ENCODE results near the gene SSU72. TPM values are rescaled to one million over a fixed set of nuclear protein-coding genes. Genes with fewer than 3 reads are reported as not detected.

The SSU72 gene
- total and polyA plus RNA-seq, 2 donors (not counting 3 experiments of a cell fraction or from before 2014, with no cell fraction given): 85.9 to 129 TPM

GRCh38 chr1:1620433-1621139, 45.9 kb upstream of the SSU72 start:
- BruUV-seq (replicated peaks): no TSS peak
- H3K27me3 ChIP-seq (ENCODE audit: control insufficient read depth in 2 of 2, insufficient read depth in 2 of 2, low read length in 2 of 2): no peaks in the 10 kb centered on the region
- H3K27ac ChIP-seq (ENCODE audit: insufficient read depth, low read depth, low read length): no peak overlapping the region
- ChIA-PET POLR2A (no interaction called here), CTCF (no interaction called here)
- DNase-seq (ENCODE audit: low read depth, low spot score): no peak
- peaks cover 0 to 2% of the 10 kb centered on the region in 2 experiments for H3K36me3 ChIP-seq (ENCODE audit: control insufficient read depth in 2 of 2, extremely low read depth in 1 of 2, insufficient read depth in 2 of 2, low read length in 2 of 2)
- H3K4me1 ChIP-seq (ENCODE audit: control insufficient read depth, extremely low read depth, insufficient read depth, low read length): peaks cover 5% of the 10 kb centered on the region
- dilution Hi-C loops (cut with MboI; ENCODE audit: extremely low pct_ligation_motif_present, low sequenced_read_pairs): no loop called here
- H3K9ac ChIP-seq (replicated peaks; ENCODE audit: extremely low read depth, insufficient read depth, low read length): no peak overlapping the region
- H3K9me3 ChIP-seq (replicated peaks; ENCODE audit: control insufficient read depth, insufficient read depth, low read length): no peaks in the 10 kb centered on the region
- no peak overlapping the region for H2AFZ ChIP-seq (ENCODE audit: low read depth, low read length)
- H3K4me3 ChIP-seq (replicated peaks in 1 of 3; ENCODE audit: insufficient read depth in 1 of 3, low read depth in 1 of 3, low read length in 3 of 3): no peak overlapping the region
- TF ChIP-seq MYC (IDR thresholded peaks at IDR 0.05; ENCODE audit: low read depth, low read length) (no peak), POLR2A (IDR thresholded peaks at IDR 0.05; ENCODE audit: low read depth, low read length) (no peak), POLR2AphosphoS5 (IDR thresholded peaks at IDR 0.05; ENCODE audit: insufficient read depth, low read depth, low read length) (no peak), JUN (IDR thresholded peaks at IDR 0.05; ENCODE audit: borderline replicate concordance, insufficient read depth, insufficient read length, low read depth) (no peak), EZH2 (IDR thresholded peaks at IDR 0.05; ENCODE audit: borderline replicate concordance, low read depth, low read length, severe bottlenecking) (no peak), CTCF (IDR thresholded peaks at IDR 0.05; ENCODE audit: extremely low read depth in 1 of 2, insufficient read depth in 1 of 2, low read depth in 1 of 2, low read length in 2 of 2) (no peak), FOS (IDR thresholded peaks at IDR 0.05; ENCODE audit: borderline replicate concordance, insufficient read depth, low read length) (no peak)
- no peak for FAIRE-seq
- no peak overlapping the region for H3K4me2 ChIP-seq (ENCODE audit: insufficient read depth, low read length)
- no peaks in the 10 kb centered on the region for H4K20me1 ChIP-seq (replicated peaks; ENCODE audit: control insufficient read depth, extremely low read depth, insufficient read depth, low read length)
- intact Hi-C loops (cut with micrococcal nuclease): no loop called here
- H3K9me1 ChIP-seq (replicated peaks; ENCODE audit: control insufficient read depth, extremely low read depth, insufficient read depth, low read length): no peaks in the 10 kb centered on the region
- H3K79me2 ChIP-seq (ENCODE audit: control insufficient read depth, insufficient read depth, low read length): peaks cover 3% of the 10 kb centered on the region
